Suprapubic skin (tissue), 4 donors: ENCODE results near the gene SF3A1.

ENCODE experiments used
- CTCF ChIP-seq, 2 donors: fragments of 200-600 bp in 1 of 2; fragments of 450-650 bp in 1 of 2; sonication (generic) in 1 of 2; IDR thresholded peaks; one replicate each; pipeline ENCODE4 v1.5.1; 2016 to 2019; ENCODE audit warnings: antibody characterized with exemption in 2 of 2, mild to moderate bottlenecking in 1 of 2, moderate library complexity in 1 of 2
- EP300 ChIP-seq: sonication (generic); formaldehyde crosslinking; IDR thresholded peaks from one replicate; pipeline ENCODE4 v1.6.1; 2017; ENCODE audit warnings: antibody characterized with exemption
- POLR2A ChIP-seq, 2 donors: fragments of 450-650 bp; IDR thresholded peaks; one replicate each; pipeline ENCODE4 v1.6.1; 2017; ENCODE audit warnings: antibody characterized with exemption in 2 of 2, mild to moderate bottlenecking in 2 of 2, moderate library complexity in 2 of 2
- POLR2AphosphoS5 ChIP-seq, 3 donors: sonication (generic); formaldehyde crosslinking; IDR thresholded peaks; one replicate each; pipeline ENCODE4 v1.6.1; 2017; ENCODE audit warnings: antibody characterized with exemption in 3 of 3

- TF ChIP-seq CTCF (IDR thresholded peaks at IDR 0.05) (no peak), POLR2A (IDR thresholded peaks at IDR 0.05) (no peak), POLR2AphosphoS5 (IDR thresholded peaks at IDR 0.05) (no peak), EP300 (no peak)
Observed at GRCh38 chr22:30318799-30319419, 37.8 kb downstream of the SF3A1 start.
